ENCODE results near the gene ABHD16A. TPM values are rescaled to one million over a fixed set of nuclear protein-coding genes. Genes with fewer than 3 reads are reported as not detected.

The ABHD16A gene
- total RNA-seq, 1 donor: 43.4 TPM

DNA sequence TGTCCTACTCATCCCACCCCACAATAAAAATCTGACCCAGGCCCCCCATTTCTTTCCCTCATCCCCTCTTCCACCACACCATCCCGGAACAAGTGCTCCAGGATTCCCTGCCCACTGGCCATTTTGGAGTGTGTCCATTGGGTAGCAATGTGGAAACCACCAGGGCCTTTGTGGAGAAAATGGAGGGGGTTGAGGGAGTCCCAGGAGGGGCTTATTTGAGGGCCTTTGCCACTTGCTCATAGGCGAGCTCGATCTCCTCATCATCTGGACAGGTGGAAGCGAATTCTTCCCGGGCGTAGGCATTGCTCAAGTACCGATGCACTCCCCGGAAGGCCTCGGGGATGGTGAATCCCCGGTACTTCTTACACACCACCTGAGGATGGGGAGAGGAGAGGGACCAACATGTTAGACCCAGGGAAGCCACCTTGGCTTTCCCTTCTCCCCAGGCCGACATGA is 27.5 kb upstream of the ABHD16A start:
- no peaks in the 10 kb centered on the region for H3K9me3 ChIP-seq (ENCODE audit: low read depth, low read length)
- H3K27ac ChIP-seq (ENCODE audit: low read depth, low read length): peak overlapping the region; percentile 87
- H3K79me2 ChIP-seq (ENCODE audit: insufficient read depth, low read length): peaks cover 40% of the 10 kb centered on the region
- DNase-seq (ENCODE audit: insufficient read length, low spot score, missing footprints): peak; percentile 52
- no peak for TF ChIP-seq CTCF (IDR thresholded peaks at IDR 0.05; ENCODE audit: extremely low read depth, low read depth, low read length)
- no peak overlapping the region for H2AFZ ChIP-seq (ENCODE audit: low read length)
- H3K4me3 ChIP-seq (ENCODE audit: insufficient read depth, low read length): peak overlapping the region; percentile 92
- H3K4me1 ChIP-seq (ENCODE audit: insufficient read depth, low read length): peaks cover 27% of the 10 kb centered on the region
- H4K20me1 ChIP-seq (ENCODE audit: insufficient read depth, low read length): peaks cover 28% of the 10 kb centered on the region
- H3K36me3 ChIP-seq (ENCODE audit: insufficient read depth, low read length): peaks cover 56% of the 10 kb centered on the region
- H3K4me2 ChIP-seq (ENCODE audit: insufficient read depth, low read length): peak overlapping the region; percentile 91
- no peaks in the 10 kb centered on the region for H3K27me3 ChIP-seq (ENCODE audit: insufficient read depth, low read length)

DNA sequence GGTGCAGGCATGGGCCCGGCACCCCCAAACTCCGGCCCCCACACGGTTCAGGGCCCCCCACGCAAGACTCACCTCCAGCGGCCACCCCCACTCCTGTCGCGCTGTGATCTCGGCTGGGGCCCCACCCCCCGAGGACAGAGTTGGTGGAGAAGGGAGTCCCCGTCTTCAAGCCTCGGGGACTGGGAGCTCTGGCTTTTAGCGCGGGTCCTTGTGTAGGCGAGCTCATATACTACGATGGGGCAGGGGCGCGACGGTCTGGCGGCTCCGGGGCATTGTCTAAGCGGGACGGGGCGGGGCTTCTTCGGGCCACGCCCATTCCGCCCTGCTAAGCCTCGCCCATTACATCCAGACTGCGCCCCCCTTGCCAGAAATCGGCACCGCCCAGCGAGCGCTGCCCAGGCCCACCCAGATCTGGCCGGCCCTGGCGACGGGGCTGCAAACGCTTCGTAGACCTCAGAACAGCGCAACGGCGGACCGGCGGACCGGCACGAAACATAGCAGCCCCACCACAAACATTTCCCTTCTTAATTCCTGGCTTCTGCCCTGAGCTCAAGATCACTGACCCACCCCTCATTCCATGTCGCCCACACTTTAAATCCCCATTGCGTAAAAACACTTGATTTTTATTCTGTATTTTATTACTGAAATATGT is 27.0 kb upstream of the ABHD16A start:
- Histone ChIP-seq H3K27me3 (ENCODE audit: insufficient read depth, low read length) (no peaks in the 10 kb centered on the region), H3K36me3 (ENCODE audit: insufficient read depth, low read length) (peaks cover 56% of the 10 kb centered on the region), H3K27ac (ENCODE audit: low read depth, low read length) (peak overlapping the region; percentile 87), H4K20me1 (ENCODE audit: insufficient read depth, low read length) (peaks cover 28% of the 10 kb centered on the region), H2AFZ (ENCODE audit: low read length) (peak overlapping the region; percentile 65), H3K79me2 (ENCODE audit: insufficient read depth, low read length) (peaks cover 34% of the 10 kb centered on the region), H3K9me3 (ENCODE audit: low read depth, low read length) (no peaks in the 10 kb centered on the region), H3K4me3 (ENCODE audit: insufficient read depth, low read length) (peak overlapping the region; percentile 92), H3K4me2 (ENCODE audit: insufficient read depth, low read length) (peak overlapping the region; percentile 91), H3K4me1 (ENCODE audit: insufficient read depth, low read length) (peaks cover 27% of the 10 kb centered on the region)
- DNase-seq (ENCODE audit: insufficient read length, low spot score, missing footprints): peak; percentile 97
- no peak for TF ChIP-seq CTCF (IDR thresholded peaks at IDR 0.05; ENCODE audit: extremely low read depth, low read depth, low read length)

DNA sequence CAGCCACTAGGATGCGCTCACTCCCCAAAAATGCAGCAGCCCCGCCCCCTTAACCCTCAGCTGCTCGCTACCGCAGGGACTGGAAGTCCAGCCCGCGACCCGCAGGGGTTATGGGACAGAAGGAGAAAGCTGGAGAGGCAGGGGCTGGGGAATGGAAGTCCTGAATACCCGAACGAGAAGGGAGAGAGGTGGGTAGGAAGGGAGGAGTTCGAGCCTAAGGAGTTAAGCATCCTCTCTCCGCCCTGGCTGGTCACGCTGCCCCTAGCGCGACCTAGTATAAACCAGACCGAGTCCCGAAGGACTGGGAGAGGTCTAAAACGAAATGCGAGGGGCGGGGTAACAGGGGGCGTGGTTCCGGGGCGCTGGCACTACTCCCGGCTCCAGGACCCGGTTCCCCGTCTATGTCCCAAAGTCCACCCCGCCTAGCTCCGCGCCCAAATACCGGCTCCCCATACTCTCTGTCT is 26.4 kb upstream of the ABHD16A start:
- Histone ChIP-seq H2AFZ (ENCODE audit: low read length) (peak overlapping the region; percentile 82), H3K4me1 (ENCODE audit: insufficient read depth, low read length) (peaks cover 24% of the 10 kb centered on the region), H3K27ac (ENCODE audit: low read depth, low read length) (peak overlapping the region; percentile 87), H4K20me1 (ENCODE audit: insufficient read depth, low read length) (peaks cover 24% of the 10 kb centered on the region), H3K9me3 (ENCODE audit: low read depth, low read length) (no peaks in the 10 kb centered on the region), H3K4me3 (ENCODE audit: insufficient read depth, low read length) (peak overlapping the region; percentile 92), H3K79me2 (ENCODE audit: insufficient read depth, low read length) (peaks cover 29% of the 10 kb centered on the region), H3K27me3 (ENCODE audit: insufficient read depth, low read length) (no peaks in the 10 kb centered on the region), H3K36me3 (ENCODE audit: insufficient read depth, low read length) (peaks cover 56% of the 10 kb centered on the region), H3K4me2 (ENCODE audit: insufficient read depth, low read length) (peak overlapping the region; percentile 91)
- peak; percentile 99 for DNase-seq (ENCODE audit: insufficient read length, low spot score, missing footprints)
- no peak for TF ChIP-seq CTCF (IDR thresholded peaks at IDR 0.05; ENCODE audit: extremely low read depth, low read depth, low read length)

DNA sequence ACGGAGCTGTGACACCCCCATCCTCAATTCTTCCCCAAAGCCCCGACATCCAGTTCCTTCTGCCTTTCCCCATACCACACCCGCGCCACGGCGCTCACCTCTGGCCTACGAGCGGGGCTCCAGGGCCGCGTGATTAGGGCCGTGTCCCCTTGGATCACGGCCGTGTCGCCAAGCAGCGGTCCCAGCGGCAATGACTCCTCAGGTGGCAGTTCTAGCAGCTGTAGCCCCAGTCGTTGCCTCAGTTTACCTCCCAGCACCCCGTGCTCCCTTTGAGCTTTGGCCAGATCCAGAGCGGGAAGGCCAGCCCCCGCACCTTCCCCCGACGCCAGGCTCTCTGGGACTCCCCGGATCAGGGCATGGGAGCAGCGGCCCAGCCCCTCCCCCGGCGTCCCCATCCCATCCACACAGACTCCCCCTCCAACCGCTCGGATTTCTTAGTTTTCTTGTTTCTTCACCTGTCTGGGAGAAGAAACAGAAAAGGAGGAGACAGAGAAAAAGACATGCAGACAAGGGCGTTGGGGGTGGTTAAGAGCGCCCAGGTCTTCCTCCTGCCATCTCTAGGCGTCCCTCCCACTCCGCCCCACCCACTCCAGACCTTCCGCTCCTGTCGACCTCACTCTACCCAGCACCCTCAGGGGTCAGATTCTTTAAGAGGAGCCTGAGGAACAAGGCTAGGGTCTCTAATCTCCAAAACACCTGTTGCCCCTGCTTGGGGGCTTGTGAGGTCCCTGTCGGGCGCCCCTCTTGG is 25.8 kb upstream of the ABHD16A start, which contains the start of gene DDAH2:
Gene DDAH2, minus strand, starts transcription at position 533 of the 748 bp plus-strand sequence. Its CDS starts 138 bp downstream, at position 395.
- peaks cover 50% of the 10 kb centered on the region for H3K36me3 ChIP-seq (ENCODE audit: insufficient read depth, low read length)
- H3K79me2 ChIP-seq (ENCODE audit: insufficient read depth, low read length): peaks cover 23% of the 10 kb centered on the region
- H3K9me3 ChIP-seq (ENCODE audit: low read depth, low read length): no peaks in the 10 kb centered on the region
- peak within 1 kb of the TSS; percentile 82 for H2AFZ ChIP-seq (ENCODE audit: low read length)
- H3K4me1 ChIP-seq (ENCODE audit: insufficient read depth, low read length): peaks cover 18% of the 10 kb centered on the region
- TF ChIP-seq CTCF (IDR thresholded peaks at IDR 0.05; ENCODE audit: extremely low read depth, low read depth, low read length): peak; percentile 64
- peaks cover 18% of the 10 kb centered on the region for H4K20me1 ChIP-seq (ENCODE audit: insufficient read depth, low read length)
- peak within 1 kb of the TSS; percentile 92 for H3K4me3 ChIP-seq (ENCODE audit: insufficient read depth, low read length)
- H3K27ac ChIP-seq (ENCODE audit: low read depth, low read length): peak within 1 kb of the TSS; percentile 87
- peak within 1 kb of the TSS; percentile 91 for H3K4me2 ChIP-seq (ENCODE audit: insufficient read depth, low read length)
- peak; percentile 91 for DNase-seq (ENCODE audit: insufficient read length, low spot score, missing footprints)
- H3K27me3 ChIP-seq (ENCODE audit: insufficient read depth, low read length): no peaks in the 10 kb centered on the region

Measured in osteoblast (primary cell).